ENCODE data around the gene USP46. TPM values are rescaled to one million over a fixed set of nuclear protein-coding genes. Genes with fewer than 3 reads are reported as not detected.

The USP46 gene
- total and polyA plus RNA-seq, 2 experiments from 2014 or later: 17.8 to 34.0 TPM

- no peaks in the 10 kb centered on the region for H3K9me2 ChIP-seq (replicated peaks; ENCODE audit: insufficient read depth)
- H3K4me2 ChIP-seq: no peak overlapping the region
- 92% methylated on average over 1 of the region's 1 CpG for WGBS (ENCODE audit: low lambda C conversion rate, missing lambda C conversion rate)
Observed at GRCh38 chr4:52612341-52612740, 46.8 kb downstream of the USP46 start.

GRCh38 chr4:52611030-52611555 is 48.0 kb downstream of the USP46 start:
- WGBS (ENCODE audit: low lambda C conversion rate, missing lambda C conversion rate): 62% methylated on average over 6 of the region's 6 CpGs
- Histone ChIP-seq H3K4me1 (ENCODE audit: insufficient read depth) (no peaks in the 10 kb centered on the region), H3K36me3 (replicated peaks; ENCODE audit: insufficient read depth, low read depth) (no peaks in the 10 kb centered on the region), H3K27ac (no peak overlapping the region), H3K9me2 (replicated peaks; ENCODE audit: insufficient read depth) (no peaks in the 10 kb centered on the region), H3K79me2 (peaks cover 34% of the 10 kb centered on the region), H3K9me3 (ENCODE audit: low read depth) (no peaks in the 10 kb centered on the region), H4K20me1 (ENCODE audit: insufficient read depth, poor library complexity, severe bottlenecking) (no peaks in the 10 kb centered on the region), H2AFZ (no peak overlapping the region), H3K4me3 (no peak overlapping the region), H3K27me3 (no peaks in the 10 kb centered on the region), H3K4me2 (no peak overlapping the region)
- no peak for DNase-seq (ENCODE audit: low spot score)
- no peak for TF ChIP-seq EZH2phosphoT487 (IDR thresholded peaks at IDR 0.05; ENCODE audit: low read depth, severe bottlenecking, unreplicated experiment)
- no peak for TF ChIP-seq EZH2 (IDR thresholded peaks at IDR 0.05; ENCODE audit: borderline replicate concordance)
- TF ChIP-seq CTCF (IDR thresholded peaks at IDR 0.05; ENCODE audit: poor library complexity): no peak

More at GRCh38 chr4:52612341-52612740, 46.8 kb downstream of the USP46 start:
- Histone ChIP-seq H3K27ac (no peak overlapping the region), H3K79me2 (peaks cover 38% of the 10 kb centered on the region), H3K4me3 (no peak overlapping the region), H3K36me3 (replicated peaks; ENCODE audit: insufficient read depth, low read depth) (no peaks in the 10 kb centered on the region), H4K20me1 (ENCODE audit: insufficient read depth, poor library complexity, severe bottlenecking) (no peaks in the 10 kb centered on the region), H2AFZ (no peak overlapping the region), H3K9me3 (ENCODE audit: low read depth) (no peaks in the 10 kb centered on the region), H3K27me3 (no peaks in the 10 kb centered on the region), H3K4me1 (ENCODE audit: insufficient read depth) (no peaks in the 10 kb centered on the region)
- no peak for DNase-seq (ENCODE audit: low spot score)
- TF ChIP-seq EZH2phosphoT487 (IDR thresholded peaks at IDR 0.05; ENCODE audit: low read depth, severe bottlenecking, unreplicated experiment) (no peak), EZH2 (IDR thresholded peaks at IDR 0.05; ENCODE audit: borderline replicate concordance) (no peak), CTCF (IDR thresholded peaks at IDR 0.05; ENCODE audit: poor library complexity) (no peak)

- no peaks in the 10 kb centered on the region for H3K9me3 ChIP-seq (ENCODE audit: low read depth)
- H3K4me2 ChIP-seq: no peak overlapping the region
- TF ChIP-seq EZH2 (IDR thresholded peaks at IDR 0.05; ENCODE audit: borderline replicate concordance) (no peak), EZH2phosphoT487 (IDR thresholded peaks at IDR 0.05; ENCODE audit: low read depth, severe bottlenecking, unreplicated experiment) (no peak)
- no peaks in the 10 kb centered on the region for H3K4me1 ChIP-seq (ENCODE audit: insufficient read depth)
- H3K36me3 ChIP-seq (replicated peaks; ENCODE audit: insufficient read depth, low read depth): no peaks in the 10 kb centered on the region
- H3K9me2 ChIP-seq (replicated peaks; ENCODE audit: insufficient read depth): no peaks in the 10 kb centered on the region
- H3K79me2 ChIP-seq: no peaks in the 10 kb centered on the region
- no peak for DNase-seq (ENCODE audit: low spot score)
- H3K27me3 ChIP-seq: no peaks in the 10 kb centered on the region
- H3K27ac ChIP-seq: no peak overlapping the region
- 94% methylated on average over 2 of the region's 2 CpGs for WGBS (ENCODE audit: low lambda C conversion rate, missing lambda C conversion rate)
- no peaks in the 10 kb centered on the region for H4K20me1 ChIP-seq (ENCODE audit: insufficient read depth, poor library complexity, severe bottlenecking)
- no peak overlapping the region for H3K4me3 ChIP-seq
- no peak overlapping the region for H2AFZ ChIP-seq
Observed at GRCh38 chr4:52606726-52607125, 52.4 kb downstream of the USP46 start.

GRCh38 chr4:52606040-52606439 is 53.1 kb downstream of the USP46 start:
- Histone ChIP-seq H3K36me3 (replicated peaks; ENCODE audit: insufficient read depth, low read depth) (no peaks in the 10 kb centered on the region), H3K4me1 (ENCODE audit: insufficient read depth) (no peaks in the 10 kb centered on the region), H3K4me2 (no peak overlapping the region), H3K4me3 (no peak overlapping the region), H4K20me1 (ENCODE audit: insufficient read depth, poor library complexity, severe bottlenecking) (no peaks in the 10 kb centered on the region), H3K27me3 (no peaks in the 10 kb centered on the region), H2AFZ (no peak overlapping the region), H3K27ac (no peak overlapping the region), H3K9me2 (replicated peaks; ENCODE audit: insufficient read depth) (no peaks in the 10 kb centered on the region), H3K9me3 (ENCODE audit: low read depth) (no peaks in the 10 kb centered on the region), H3K79me2 (no peaks in the 10 kb centered on the region)
- no peak for DNase-seq (ENCODE audit: low spot score)
- WGBS (ENCODE audit: low lambda C conversion rate, missing lambda C conversion rate): 94% methylated on average over 2 of the region's 2 CpGs
- TF ChIP-seq EZH2 (IDR thresholded peaks at IDR 0.05; ENCODE audit: borderline replicate concordance): no peak
- TF ChIP-seq EZH2phosphoT487 (IDR thresholded peaks at IDR 0.05; ENCODE audit: low read depth, severe bottlenecking, unreplicated experiment): no peak
- no peak for TF ChIP-seq CTCF (IDR thresholded peaks at IDR 0.05; ENCODE audit: poor library complexity)

Data from hepatocyte (in vitro differentiated cells).